HG02870 (cell line): Measurements from ENCODE around the gene ZNF536.

Experiments
- ATAC-seq: cut with Tn5 transposase; IDR thresholded peaks from one replicate; pipeline ENCODE4 v1.9.1; 2021; ENCODE audit warnings: mild to moderate bottlenecking, moderate library complexity; ENCODE audit not compliant: unreplicated experiment

ZNF536 gene

DNA sequence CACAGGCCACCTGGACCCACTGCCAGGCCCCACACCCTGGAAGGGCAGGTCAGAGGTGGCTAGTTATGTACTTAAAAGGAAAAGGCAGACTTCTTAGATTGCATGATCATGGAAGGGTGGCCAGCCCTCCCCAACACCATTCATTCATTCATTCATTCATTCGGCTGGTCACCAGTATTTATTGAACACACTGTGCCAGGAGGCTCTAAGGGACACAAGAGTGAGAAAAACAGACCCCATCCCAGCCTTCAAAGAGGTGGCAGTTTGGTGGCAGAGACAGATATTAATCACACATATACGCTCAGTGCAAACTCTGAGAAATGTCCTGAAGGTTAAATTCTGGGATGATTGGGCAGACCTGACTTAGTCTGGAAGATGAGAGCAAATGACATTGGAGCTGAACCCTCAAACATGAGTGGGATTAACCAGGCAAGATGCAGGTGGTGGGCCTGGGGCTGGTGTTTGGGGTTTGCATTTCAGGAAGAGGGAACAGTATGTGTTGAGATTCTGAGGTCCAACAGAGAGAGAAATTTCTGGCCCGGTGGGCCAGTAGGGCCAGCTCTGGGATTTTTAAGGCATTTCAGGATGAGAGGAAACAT, 147.5 kb downstream of the ZNF536 start:
- no peak for ATAC-seq

- ATAC-seq = no peak
Measured at GRCh38 chr19:30520735-30521479, 148.7 kb downstream of the ZNF536 start.

GRCh38 chr19:30521937-30522336, 149.8 kb downstream of the ZNF536 start:
- ATAC-seq = no peak

DNA sequence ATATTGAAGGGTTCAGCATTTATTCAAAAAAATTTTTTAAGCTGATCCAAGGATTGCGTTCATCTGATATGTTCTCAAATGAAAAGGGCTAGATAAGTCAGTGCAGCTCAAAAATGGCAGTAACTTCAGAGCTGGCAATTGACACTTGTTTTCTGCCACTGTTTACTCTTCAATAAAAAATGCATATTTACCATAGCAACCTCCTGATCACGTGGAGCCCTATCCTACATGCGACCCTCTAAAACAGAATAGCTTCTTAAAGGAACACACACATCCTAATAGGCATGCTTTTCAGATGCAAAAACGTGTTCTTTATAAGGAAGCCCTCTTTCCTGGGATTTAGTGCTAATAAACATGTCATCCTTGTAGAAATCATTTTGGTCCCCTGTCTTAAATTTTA, 150.2 kb downstream of the ZNF536 start:
- no peak for ATAC-seq

DNA sequence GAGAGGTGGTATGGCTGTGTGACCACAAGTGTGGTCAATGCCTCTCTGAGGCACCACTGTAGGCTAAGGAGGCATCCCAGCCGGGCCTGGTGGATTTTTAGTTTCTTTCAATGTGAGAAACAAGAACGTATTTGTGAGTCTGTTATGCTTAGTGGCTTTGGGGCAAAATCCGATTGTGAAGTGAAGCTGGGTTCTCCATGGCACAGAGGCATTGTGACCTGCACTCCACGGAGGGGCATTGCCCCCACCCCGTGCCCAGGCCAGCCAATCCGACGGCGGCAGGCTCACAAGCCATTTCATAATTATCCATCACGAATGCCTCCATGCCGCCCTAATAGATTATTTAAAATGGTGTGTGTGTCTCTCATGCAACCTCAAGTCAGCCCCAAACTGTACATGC, 151.6 kb downstream of the ZNF536 start:
- no peak for ATAC-seq

- ATAC-seq = no peak
Measured at GRCh38 chr19:30525383-30525782, 153.2 kb downstream of the ZNF536 start.

DNA sequence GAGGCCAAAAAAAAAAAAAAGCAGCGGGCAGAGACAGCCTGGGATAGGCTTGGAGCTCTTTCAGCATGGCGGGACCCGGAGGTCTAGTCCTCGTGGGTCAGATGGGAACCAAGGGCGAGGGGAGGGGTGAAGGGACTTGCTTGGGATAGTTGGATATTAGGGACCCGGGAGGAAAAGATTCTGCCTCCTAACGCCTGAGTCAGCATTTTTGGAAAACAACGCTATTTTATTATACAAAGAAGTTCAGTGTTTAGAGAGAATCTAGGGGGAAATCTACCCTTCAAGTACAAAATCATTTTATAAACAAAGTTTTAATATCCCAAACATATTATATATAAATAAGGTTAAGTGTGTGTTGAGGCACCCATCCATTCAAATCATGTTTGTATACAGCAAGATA, 156.7 kb downstream of the ZNF536 start:
- no peak for ATAC-seq

DNA sequence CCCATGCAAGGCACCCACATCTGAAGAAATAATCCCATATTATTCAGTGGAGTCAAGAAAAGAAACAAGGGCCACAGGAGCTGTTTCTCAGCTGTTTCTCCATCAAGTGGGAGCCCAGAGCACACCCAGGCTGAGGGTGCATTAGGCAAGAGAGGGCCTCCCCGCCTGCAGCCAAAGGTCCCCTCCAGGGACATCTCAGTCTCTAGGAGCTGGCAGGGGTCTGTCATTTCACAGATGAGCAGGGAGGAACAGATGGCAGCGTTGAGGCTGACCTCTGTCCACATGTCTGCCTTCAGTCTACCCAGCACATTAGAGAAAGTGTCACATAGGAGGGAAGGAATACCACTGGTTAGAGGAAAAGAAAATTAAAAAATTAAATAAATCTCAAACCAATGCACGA, 157.7 kb downstream of the ZNF536 start:
- ATAC-seq = no peak

DNA sequence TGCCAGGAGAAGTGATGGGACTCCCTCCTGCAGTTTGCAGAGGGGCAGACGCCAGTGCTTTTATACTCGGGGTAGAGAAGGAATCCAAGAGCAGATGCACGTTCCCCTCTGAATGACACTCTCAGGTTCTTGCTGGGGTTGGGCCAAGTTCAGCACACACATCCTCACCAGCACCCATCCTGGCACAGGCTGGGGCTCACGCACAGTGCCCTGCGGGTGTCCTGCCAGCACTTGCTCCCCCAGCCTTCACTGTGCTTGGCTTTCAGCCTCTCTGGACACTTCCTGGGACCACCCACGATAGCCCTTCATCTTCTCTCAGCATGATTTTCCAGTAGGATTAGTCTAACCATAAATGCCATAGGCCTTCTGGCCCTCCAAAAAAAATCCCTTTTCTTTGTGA, 158.6 kb downstream of the ZNF536 start:
- no peak for ATAC-seq

DNA sequence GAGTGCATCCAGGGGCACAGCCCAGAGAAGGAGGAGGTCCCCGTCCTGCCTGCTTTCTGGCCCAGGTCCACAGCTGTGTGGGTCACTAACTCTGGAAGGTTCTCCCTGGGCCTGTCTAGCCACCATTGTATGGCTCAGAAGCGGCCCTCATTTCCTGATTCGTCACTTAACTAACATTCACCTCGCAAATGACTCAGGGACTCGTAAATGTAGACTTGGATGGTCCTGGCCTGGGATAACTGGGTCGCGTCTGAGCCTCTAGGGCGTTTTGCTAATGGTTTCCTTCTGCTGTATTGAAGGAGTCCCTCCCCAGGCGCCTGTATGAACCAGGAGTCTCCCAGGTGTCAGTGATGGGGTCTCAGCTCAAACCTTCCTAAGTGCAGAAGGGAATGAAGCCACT, 162.8 kb downstream of the ZNF536 start:
- ATAC-seq = no peak

GRCh38 chr19:30536975-30537374, 164.8 kb downstream of the ZNF536 start:
- ATAC-seq = no peak

DNA sequence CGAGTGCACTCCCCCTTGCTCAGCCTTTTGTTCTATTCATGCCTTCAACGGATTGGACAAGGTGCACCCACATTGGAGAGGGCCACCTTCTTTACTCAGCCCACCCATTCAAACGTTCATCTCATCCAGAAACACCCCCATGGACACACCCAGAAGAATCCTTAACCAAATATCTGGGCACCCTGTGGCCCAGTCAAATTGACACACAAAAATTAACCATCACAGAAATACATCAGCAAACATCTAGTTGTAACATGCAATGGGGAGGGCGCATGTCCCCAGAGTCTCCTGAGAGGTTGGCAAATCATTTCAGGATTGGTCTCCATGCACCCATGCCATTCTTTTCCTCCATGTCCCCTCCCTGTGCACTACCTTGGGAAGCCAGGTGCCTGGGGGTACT, 167.1 kb downstream of the ZNF536 start:
- no peak for ATAC-seq

DNA sequence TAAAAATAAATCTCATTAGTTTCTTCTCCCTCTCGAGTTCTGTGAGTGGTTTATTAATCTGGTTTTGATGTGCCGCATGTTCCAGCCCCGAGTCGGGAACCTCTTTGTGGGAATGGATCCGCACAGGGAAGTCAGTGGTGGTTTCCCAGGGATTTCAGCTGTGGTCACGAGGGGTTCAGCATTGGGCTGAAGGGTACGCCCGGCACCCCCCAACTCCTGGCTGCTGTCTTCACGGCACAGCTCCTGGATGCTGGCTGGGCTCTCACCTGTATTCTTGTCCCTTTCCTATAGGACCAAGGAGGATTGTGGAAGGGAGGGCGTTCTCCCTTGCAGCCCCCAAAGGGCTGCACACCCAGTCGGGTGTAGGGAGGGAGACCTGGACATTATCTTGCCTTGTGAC, 167.8 kb downstream of the ZNF536 start:
- ATAC-seq = no peak

- ATAC-seq = no peak
Measured at GRCh38 chr19:30540761-30541160, 168.6 kb downstream of the ZNF536 start.

- ATAC-seq = no peak
Measured at GRCh38 chr19:30541575-30541974, 169.4 kb downstream of the ZNF536 start.

- ATAC-seq = no peak
Measured at GRCh38 chr19:30543243-30543945, 171.2 kb downstream of the ZNF536 start.

DNA sequence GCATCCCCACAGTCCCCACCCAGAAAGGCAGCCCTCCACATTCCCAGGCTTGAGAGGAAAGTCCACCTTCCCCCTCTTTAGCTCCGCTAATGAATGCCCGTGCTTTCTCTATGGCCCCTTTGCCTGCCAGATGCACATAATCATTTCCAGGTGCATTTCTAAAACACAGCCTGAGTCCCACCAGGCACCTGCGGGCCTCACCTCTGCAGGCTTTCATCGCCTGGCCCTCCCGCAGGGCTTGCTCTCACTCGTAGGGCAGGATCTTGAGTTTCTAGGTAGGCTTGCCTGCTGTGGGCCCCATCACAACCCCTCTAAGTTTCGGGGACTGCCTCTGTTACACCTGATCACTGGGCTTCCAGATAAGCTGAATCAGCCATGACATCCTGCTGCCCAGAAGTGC, 173.6 kb downstream of the ZNF536 start:
- no peak for ATAC-seq

DNA sequence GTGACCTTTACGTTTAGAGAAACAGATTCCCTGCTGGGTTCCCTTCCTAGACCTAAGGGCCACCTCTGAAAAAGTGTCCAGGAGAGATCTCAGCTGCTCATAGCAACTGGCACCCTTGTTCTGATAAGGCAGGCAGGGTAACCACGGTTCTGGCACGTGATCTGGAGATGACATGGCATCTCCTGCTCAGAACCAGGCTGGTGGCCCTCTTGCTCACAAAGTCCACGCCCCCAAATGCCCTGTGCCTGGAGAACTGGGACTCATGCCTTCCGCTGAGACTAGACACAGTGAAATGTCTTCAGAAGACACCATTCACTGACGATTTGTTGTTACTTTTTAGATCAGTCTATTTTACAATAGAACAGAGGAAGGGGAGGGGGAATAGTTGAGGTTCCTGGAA, 174.1 kb downstream of the ZNF536 start:
- ATAC-seq = no peak

DNA sequence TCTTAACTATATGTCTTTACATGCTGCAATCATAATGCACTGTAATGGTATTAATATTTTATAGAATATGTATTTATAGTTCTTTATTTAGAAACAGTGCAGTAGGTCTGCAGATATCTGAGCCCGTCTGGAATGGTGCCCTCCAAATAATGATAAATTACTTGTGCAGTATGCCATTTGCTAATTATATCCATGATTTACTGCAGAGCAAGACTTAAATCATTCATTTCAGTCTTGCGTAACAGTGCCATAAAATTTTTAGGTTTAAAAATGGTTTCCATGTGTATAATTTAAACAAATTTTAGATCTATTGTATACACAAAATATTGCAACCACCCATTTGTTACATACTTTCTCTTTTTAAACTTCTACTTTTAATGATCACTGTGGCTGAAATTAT, 175.1 kb downstream of the ZNF536 start:
- no peak for ATAC-seq

DNA sequence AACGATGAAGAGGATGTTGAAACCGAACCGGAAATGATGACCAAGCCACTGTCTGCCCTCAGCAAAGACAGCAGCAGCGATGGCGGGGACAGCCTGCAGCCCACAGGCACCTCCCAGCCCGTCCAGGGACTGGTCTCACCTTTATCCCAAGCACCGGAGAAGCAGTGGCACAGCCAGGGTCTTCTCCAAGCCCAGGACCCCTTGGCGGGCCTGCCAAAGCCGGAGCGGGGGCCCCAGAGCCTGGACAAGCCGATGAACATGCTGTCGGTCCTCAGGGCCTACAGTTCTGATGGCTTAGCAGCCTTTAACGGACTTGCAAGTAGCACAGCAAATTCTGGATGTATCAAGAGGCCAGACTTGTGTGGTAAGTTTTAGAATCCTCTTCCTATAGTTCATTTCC, 177.0 kb downstream of the ZNF536 start:
- ATAC-seq = no peak

GRCh38 chr19:30551271-30551670, 179.1 kb downstream of the ZNF536 start:
- no peak for ATAC-seq

- ATAC-seq = no peak
Measured at GRCh38 chr19:30552593-30552992, 180.4 kb downstream of the ZNF536 start.
